ENCODE measurements around the gene GMIP.

GMIP gene

GRCh38 chr19:19659646-19660245 lies 16.3 kb upstream of the GMIP start:
- no peak for DNase-seq (ENCODE audit: low spot score)

DNA sequence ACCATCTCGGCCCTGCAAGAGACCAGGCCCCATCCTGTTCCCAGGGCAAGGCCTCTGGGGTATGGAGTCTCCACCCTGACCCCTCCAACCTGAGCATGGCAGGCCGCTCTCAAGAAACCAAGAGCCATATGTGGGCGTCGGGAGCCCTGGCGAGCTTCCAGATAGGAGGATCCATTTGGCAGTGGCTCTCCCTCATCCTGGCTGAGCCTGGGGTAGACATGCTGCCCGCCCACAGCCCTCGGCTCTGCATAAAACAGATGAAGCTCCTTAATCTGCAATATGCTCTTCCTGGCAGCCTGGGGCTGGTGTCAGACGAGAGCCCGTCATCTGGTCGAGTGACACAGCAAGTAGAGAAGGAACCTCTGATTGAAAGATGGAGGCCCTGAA lies 13.9 kb upstream of the GMIP start:
- DNase-seq (ENCODE audit: low spot score) = no peak

- DNase-seq (ENCODE audit: low spot score) = no peak
Measured at GRCh38 chr19:19656451-19657396, 13.3 kb upstream of the GMIP start.

- no peak for DNase-seq (ENCODE audit: low spot score)
Measured at GRCh38 chr19:19655641-19656343, 12.3 kb upstream of the GMIP start.

GRCh38 chr19:19655051-19655594 lies 11.7 kb upstream of the GMIP start:
- no peak for DNase-seq (ENCODE audit: low spot score)

GRCh38 chr19:19654441-19654840 lies 11.0 kb upstream of the GMIP start:
- no peak for DNase-seq (ENCODE audit: low spot score)

DNA sequence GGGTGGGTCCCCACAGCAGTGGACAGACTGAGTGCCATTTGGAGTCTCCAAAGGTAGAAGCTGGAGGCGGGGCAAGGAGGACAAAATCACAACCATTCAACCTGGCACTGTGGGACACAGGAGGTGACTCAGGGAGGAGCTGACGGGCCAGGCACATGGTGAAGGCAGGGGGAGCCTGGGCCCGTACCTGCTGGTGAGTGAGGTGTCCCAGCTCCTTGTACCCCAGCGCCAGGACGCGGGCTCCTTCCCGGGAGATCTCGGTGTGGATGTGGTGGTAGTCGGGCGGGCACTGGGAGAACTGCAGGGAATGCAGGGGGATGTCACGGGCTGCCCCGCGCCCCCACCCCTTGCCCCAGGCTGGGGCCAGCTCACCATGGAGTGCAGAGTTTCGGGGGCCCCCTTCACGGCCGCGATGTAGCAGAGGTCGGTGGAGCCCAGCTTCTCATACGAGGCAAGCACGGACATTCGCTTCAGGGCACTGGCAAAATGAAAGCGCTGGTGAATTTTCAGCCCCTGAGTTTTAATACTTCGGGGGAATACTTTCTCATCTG lies 10.2 kb upstream of the GMIP start:
- no peak for DNase-seq (ENCODE audit: low spot score)

DNA sequence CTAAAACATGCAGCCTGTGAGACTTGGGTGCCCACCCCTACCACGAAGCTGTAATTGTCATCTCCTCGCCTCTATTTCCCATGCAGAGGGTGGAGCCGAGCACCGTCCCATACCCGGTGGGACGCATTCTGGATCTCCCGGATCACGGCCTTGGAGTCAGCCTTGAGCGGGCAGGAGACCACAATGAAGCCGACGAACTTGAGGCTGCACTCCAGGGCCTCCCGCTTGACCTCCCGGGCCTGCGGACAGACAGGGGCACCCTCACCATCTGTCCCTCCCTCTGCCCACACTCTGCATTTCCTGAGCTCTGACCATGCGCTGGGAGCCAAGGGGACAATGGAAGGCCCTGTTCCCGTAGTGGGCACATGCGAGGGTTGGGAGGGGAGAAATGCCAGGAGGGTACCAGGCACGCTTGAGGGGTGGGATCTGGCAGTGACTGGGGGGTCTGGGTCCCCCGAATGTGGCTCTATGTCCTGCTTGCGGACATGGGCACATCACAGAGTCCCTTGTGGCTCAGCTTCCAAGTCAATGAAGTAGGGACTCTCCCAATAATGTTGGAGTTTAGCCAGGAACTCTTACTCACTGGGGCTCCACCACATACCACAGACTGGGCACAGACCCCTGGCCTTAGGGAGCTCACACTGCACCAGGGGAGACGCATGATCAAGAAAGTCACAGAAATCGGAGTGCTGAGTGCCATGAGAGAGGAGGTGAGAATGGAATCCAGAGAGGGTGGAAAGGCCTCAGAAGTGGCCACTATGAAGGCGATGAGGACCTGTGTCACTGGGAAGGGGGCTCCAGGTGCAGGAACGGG lies 9.2 kb upstream of the GMIP start:
- no peak for DNase-seq (ENCODE audit: low spot score)

DNA sequence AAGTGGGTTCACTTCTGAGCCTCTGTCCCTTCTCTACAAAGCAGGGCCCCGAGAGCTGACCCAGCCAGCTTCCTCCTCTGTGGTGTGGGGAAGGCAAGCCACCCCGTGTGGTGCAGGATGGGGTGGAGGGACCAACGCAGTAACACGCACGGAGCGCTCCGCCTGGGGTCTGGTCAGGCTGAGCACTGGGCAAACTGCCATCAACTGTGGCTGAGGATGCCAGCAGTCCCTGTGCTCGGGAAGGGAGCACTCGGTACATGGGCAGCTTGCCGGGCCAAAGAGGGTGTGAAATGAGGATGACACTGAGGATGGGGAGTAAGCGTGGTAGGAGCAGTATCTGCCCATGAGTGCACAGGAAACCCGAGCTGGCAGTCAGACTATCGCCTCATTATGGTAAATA lies 7.6 kb upstream of the GMIP start:
- DNase-seq (ENCODE audit: low spot score) = no peak

DNA sequence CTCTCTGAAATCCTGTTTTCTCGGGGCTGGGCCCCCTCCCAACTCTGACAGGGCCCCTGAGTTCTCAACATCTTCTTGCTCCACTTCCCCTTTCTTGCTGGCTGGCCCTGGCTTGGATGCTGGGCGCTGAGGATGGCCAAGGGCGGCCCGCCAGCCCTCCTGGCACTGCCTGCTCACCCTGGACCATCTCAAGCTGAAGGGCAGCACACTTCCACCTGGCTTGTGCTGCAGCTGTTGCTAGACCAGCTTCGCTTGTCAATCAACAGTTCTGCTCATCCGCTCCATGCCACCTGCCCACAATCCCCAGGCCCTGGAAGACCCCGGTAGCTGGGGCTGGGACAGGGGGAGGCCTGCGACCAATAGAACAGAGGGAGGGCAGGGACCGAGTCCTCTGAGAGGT lies 6.9 kb upstream of the GMIP start:
- no peak for DNase-seq (ENCODE audit: low spot score)

- DNase-seq (ENCODE audit: low spot score) = no peak
Measured at GRCh38 chr19:19649580-19649995, 6.1 kb upstream of the GMIP start.

- no peak for DNase-seq (ENCODE audit: low spot score)
Measured at GRCh38 chr19:19649155-19649554, 5.7 kb upstream of the GMIP start.

- no peak for DNase-seq (ENCODE audit: low spot score)
Measured at GRCh38 chr19:19647037-19647835, 3.8 kb upstream of the GMIP start.

GRCh38 chr19:19645233-19645870 lies 1.9 kb upstream of the GMIP start:
- no peak for DNase-seq (ENCODE audit: low spot score)

DNA sequence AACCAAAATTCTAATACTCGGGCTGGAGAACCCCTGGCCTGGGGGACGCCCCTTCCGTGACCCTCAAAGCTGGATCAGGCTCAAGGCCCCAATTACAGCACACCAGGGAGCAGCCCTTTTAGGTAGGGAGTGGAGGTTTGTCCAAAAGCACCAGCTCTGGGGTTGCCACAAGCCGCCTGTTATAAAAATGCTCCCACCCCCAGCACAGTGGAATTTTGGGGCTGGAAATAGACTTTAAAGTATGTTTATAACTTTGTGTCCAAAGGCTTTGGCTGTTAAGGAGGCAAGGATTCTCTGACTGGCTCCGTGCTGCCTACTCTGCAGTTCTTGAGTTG lies 564 bp upstream of the GMIP start:
- no peak for DNase-seq (ENCODE audit: low spot score)

DNA sequence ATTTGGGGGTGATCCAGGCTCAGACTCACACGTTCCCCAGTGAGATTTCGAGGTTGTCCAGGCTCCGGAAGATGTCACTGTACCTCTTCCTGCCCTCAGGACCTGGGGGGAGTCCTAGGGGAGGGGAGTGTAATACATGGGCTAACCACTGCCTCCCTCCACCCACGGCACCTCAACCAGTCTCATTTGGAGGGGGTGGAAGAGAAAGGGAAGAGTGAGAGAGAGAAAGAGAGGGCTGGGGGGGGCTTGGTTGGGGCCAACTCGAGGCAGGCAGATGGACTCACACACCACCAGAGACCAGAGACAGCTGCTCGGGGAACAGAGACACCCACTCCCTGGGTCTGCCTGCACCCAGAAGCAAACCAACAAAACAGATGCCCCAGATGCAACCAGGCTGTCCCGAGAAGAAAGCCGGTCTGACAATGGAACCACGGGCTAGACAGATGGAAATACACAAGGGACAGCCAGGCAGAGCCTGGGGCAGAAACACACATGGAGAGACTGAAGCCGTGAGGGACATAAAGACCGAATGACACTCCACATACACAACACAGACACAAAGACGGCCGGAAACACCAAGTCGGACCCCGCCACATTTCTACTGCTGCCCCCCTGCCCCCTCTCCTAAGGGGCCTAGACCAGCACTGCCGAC lies 825 bp downstream of the GMIP start:
- no peak for DNase-seq (ENCODE audit: low spot score)

GRCh38 chr19:19637523-19638251 lies 5.8 kb downstream of the GMIP start:
- DNase-seq (ENCODE audit: low spot score) = peak; percentile 58

DNA sequence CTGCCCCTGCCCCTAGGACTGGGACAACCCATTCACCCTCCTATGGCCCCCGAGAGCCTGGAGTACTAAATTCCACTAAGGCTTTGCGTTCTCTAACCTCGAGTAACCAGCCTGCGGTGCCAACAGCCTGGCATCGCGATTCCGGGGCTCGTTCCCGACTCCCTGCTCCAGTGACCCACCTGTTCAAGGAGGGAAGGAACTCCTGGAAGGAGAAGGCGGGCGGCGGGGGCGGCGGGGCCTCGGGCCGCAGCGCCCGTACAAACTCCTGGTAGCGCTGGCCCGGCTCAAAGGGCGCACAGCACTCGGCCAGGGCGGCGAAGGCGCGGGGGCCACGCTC lies 6.3 kb downstream of the GMIP start:
- no peak for DNase-seq (ENCODE audit: low spot score)

DNA sequence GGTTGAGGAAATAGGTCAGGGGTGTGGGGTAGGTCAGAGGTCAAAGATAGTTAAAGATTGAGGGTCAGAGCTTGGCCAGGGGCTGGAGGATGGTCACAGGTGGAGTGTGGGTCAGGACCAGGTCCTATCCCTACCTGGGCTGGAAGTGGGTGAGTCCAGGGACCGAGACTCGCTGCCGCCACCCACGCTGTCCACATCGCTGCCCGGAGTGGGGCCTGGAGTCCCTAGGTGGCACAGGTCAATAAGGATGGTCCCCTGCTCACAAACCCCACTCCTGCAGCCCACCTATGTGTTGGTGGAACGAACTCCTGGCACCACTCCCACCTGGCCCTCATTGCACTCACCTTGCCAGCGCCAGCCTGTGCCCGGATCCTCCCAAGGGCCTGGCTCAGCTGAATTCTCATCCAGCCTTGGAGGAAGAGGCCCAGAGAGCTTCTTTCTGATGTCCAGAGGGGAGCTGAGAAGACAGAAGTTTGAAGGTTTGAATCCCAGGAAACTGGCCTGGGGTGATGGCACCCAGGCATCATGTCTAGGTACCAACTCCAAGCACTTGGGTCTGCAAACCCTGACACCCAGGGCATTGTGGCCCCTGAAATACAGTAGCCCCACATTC lies 6.8 kb downstream of the GMIP start:
- no peak for DNase-seq (ENCODE audit: low spot score)
